Endothelial cell of umbilical vein (primary cell): ENCODE data around the gene TRIM58. TPM values are rescaled to one million over a fixed set of nuclear protein-coding genes. Genes with fewer than 3 reads are reported as not detected.

Source experiments
- BruUV-seq: library from RNA; stranded (reverse); fragments of 400-500 nt; replicated peaks from 2 replicates; lab custom pipeline; 2021; lab: Mats Ljungman, UMichigan
- CTCF ChIA-PET: fragments of 300-600, 350-600 bp; sonication (Branson Sonifier 250); formaldehyde crosslinking; loops from one replicate; lab custom pipeline; 2021; ENCODE audit warnings: antibody characterized with exemption, inconsistent platforms; lab: Charles Lee
- POLR2A ChIA-PET: fragments of 300-600, 350-600 bp; sonication (Branson Sonifier 250); formaldehyde crosslinking; loops from one replicate; lab custom pipeline; 2021; ENCODE audit warnings: antibody characterized with exemption, inconsistent platforms; lab: Charles Lee
- DNase-seq: peaks from one replicate; pipeline ENCODE4 v3.0.0-alpha.2; 2011; ENCODE audit warnings: low read depth, low spot score
- FAIRE-seq: peaks from 2 replicates; lab custom pipeline; 2011; peaks lifted over from hg19 to GRCh38; lab: Jason Lieb, UNC
- H2AFZ ChIP-seq: 2 replicates; pipeline ENCODE4 v1.6.0; 2012; ENCODE audit warnings: low read depth, low read length, control low read depth, inconsistent platforms
- H3K27ac ChIP-seq: 2 replicates; pipeline ENCODE4 v1.5.1; 2011; ENCODE audit warnings: low read depth, mild to moderate bottlenecking, control low read depth, low read length, moderate library complexity; ENCODE audit not compliant: insufficient read depth
- H3K27me3 ChIP-seq, 2 experiments: 2 replicates each; pipeline versions ENCODE4 v1.6.0 to v1.6.1; 2011; ENCODE audit warnings: low read length in 2 of 2, mixed read lengths in 1 of 2; ENCODE audit not compliant: control insufficient read depth in 2 of 2, insufficient read depth in 2 of 2
- H3K36me3 ChIP-seq, 2 experiments: 2 replicates in 1 of 2; 3 replicates in 1 of 2; pipeline ENCODE4 v1.5.1; 2011; ENCODE audit warnings: low read length in 2 of 2, mild to moderate bottlenecking in 1 of 2, moderate library complexity in 1 of 2; ENCODE audit not compliant: control insufficient read depth in 2 of 2, insufficient read depth in 2 of 2; ENCODE audit errors: extremely low read depth in 1 of 2
- H3K4me1 ChIP-seq: 3 replicates; pipeline ENCODE4 v1.5.1; 2011; ENCODE audit warnings: mild to moderate bottlenecking, low read length; ENCODE audit not compliant: control insufficient read depth, insufficient read depth; ENCODE audit errors: extremely low read depth
- H3K4me2 ChIP-seq: 2 replicates; pipeline ENCODE4 v1.6.1; 2011; ENCODE audit warnings: low read length, control low read depth, mixed read lengths; ENCODE audit not compliant: insufficient read depth
- H3K4me3 ChIP-seq, 3 experiments: fragments of 200-600 bp in 1 of 3; sonication (generic), shearing (Covaris generic) in 1 of 3; replicated peaks in 1 of 3; 2 replicates each; pipeline ENCODE4 v1.5.1; 2011 to 2016; ENCODE audit warnings: control low read depth in 3 of 3, low read length in 3 of 3, mild to moderate bottlenecking in 2 of 3, inconsistent platforms in 1 of 3, low read depth in 1 of 3, moderate library complexity in 1 of 3; ENCODE audit not compliant: insufficient read depth in 1 of 3
- H3K79me2 ChIP-seq: 2 replicates; pipeline ENCODE4 v1.6.0; 2012; ENCODE audit warnings: low read length, inconsistent platforms; ENCODE audit not compliant: control insufficient read depth, insufficient read depth
- H3K9ac ChIP-seq: replicated peaks from 2 replicates; pipeline ENCODE3; 2011; ENCODE audit warnings: low read length, control low read depth; ENCODE audit not compliant: insufficient read depth; ENCODE audit errors: extremely low read depth
- H3K9me1 ChIP-seq: replicated peaks from 3 replicates; pipeline ENCODE4 v1.6.0; 2011; ENCODE audit warnings: mild to moderate bottlenecking, low read length; ENCODE audit not compliant: control insufficient read depth, insufficient read depth; ENCODE audit errors: extremely low read depth
- H3K9me3 ChIP-seq: replicated peaks from 2 replicates; pipeline ENCODE4 v1.5.1; 2012; ENCODE audit warnings: low read length, inconsistent platforms; ENCODE audit not compliant: control insufficient read depth, insufficient read depth
- H4K20me1 ChIP-seq: replicated peaks from 2 replicates; pipeline ENCODE3; 2011; ENCODE audit warnings: mild to moderate bottlenecking, low read length; ENCODE audit not compliant: control insufficient read depth, insufficient read depth; ENCODE audit errors: extremely low read depth
- EZH2 ChIP-seq: IDR thresholded peaks from 2 replicates; pipeline ENCODE4 v1.6.1; 2012; ENCODE audit warnings: borderline replicate concordance, low read depth, mild to moderate bottlenecking, moderate library complexity, low read length, inconsistent platforms; ENCODE audit not compliant: severe bottlenecking
- FOS ChIP-seq: IDR thresholded peaks from 2 replicates; pipeline ENCODE4 v1.6.1; 2011; ENCODE audit warnings: mild to moderate bottlenecking, low read length, moderate library complexity, borderline replicate concordance; ENCODE audit not compliant: insufficient read depth
- GATA2 ChIP-seq: IDR thresholded peaks from 2 replicates; pipeline ENCODE4 v1.7.0; 2011; ENCODE audit warnings: low read depth, mild to moderate bottlenecking, moderate library complexity, mixed read lengths, low read length; ENCODE audit not compliant: insufficient read length, insufficient read depth
- JUN ChIP-seq: IDR thresholded peaks from 2 replicates; pipeline ENCODE4 v1.6.1; 2011; ENCODE audit warnings: borderline replicate concordance, low read depth; ENCODE audit not compliant: insufficient read length, insufficient read depth
- MYC ChIP-seq: IDR thresholded peaks from one replicate; pipeline ENCODE4 v1.6.1; 2011; ENCODE audit warnings: mild to moderate bottlenecking, low read depth, low read length
- POLR2A ChIP-seq: IDR thresholded peaks from 2 replicates; pipeline ENCODE4 v1.6.1; 2012; ENCODE audit warnings: low read depth, mild to moderate bottlenecking, control low read depth, low read length
- POLR2AphosphoS5 ChIP-seq: IDR thresholded peaks from 2 replicates; pipeline ENCODE4 v1.6.1; 2012; ENCODE audit warnings: low read depth, mild to moderate bottlenecking, control low read depth, low read length, moderate library complexity; ENCODE audit not compliant: insufficient read depth
- dilution Hi-C: fragments of 300-500 bp; cut with MboI; formaldehyde crosslinking; loops from one replicate; pipeline ENCODE4 v1.15.0; 2019; ENCODE audit warnings: low sequenced_read_pairs; ENCODE audit not compliant: extremely low pct_ligation_motif_present
- intact Hi-C: fragments of 100-400 bp; cut with micrococcal nuclease; formaldehyde crosslinking; loops from one replicate; pipeline ENCODE4 v1.10.0; 2022
- polyA plus RNA-seq, 4 experiments: library from polyadenylated mRNA; depleted of rRNA in 3 of 4; stranded (reverse) in 3 of 4; unstranded in 1 of 4; fragments of >200 nt; gene quantifications; 2 replicates each; pipeline versions ENCODE4 v1.2.1 to v1.2.3, GENCODE V29; 2011 to 2012; ENCODE audit warnings: missing spikeins in 1 of 4
- total RNA-seq: library from RNA; stranded (reverse); gene quantifications from 2 replicates; pipeline ENCODE4 v1.2.3, GENCODE V29; 2021
- TF ChIP-seq, protein P1 (sequence below), 2 donors: IDR thresholded peaks; 1 replicate in 1 of 2; 2 replicates in 1 of 2; pipeline ENCODE4 v1.5.1; 2011; ENCODE audit warnings: low read length in 2 of 2, mild to moderate bottlenecking in 2 of 2, moderate library complexity in 2 of 2, control low read depth in 1 of 2, inconsistent platforms in 1 of 2, low read depth in 1 of 2; ENCODE audit not compliant: insufficient read depth in 1 of 2; ENCODE audit errors: extremely low read depth in 1 of 2
- TF ChIP-seq, protein P2 (sequence below): IDR thresholded peaks from 2 replicates; pipeline ENCODE4 v1.6.1; 2011; ENCODE audit not compliant: insufficient read depth, insufficient read length

The TRIM58 gene
- total and polyA plus RNA-seq, 2 donors (not counting 3 experiments of a cell fraction or from before 2014, with no cell fraction given) = not detected

DNA sequence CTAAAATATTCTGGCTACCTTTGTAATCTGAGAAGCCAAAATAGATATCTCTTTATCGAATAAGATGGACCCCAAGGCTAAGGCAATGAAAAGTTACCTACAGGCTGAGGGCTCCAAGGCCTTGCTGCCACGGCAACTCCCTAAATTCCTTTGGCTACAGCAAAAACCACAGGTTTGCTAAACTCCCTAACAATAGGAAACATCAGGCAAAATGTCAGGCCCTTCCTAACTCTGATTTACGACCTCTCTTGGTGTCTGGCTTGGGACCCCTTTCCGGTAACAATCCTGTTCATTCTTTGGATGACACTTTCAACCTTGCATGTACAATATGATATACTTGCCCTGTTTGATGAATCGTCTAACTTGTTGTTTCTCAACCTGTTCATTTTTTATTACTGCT lies 51.8 kb downstream of the TRIM58 start:
- Histone ChIP-seq H3K79me2 (no peaks in the 10 kb centered on the region), H4K20me1 (no peaks in the 10 kb centered on the region), H2AFZ (no peak overlapping the region), H3K9me1 (no peaks in the 10 kb centered on the region), H3K27me3 (no peaks in the 10 kb centered on the region), H3K4me1 (no peaks in the 10 kb centered on the region), H3K4me2 (no peak overlapping the region), H3K4me3 (no peak overlapping the region), H3K9me3 (peaks cover 4% of the 10 kb centered on the region), H3K36me3 (no peaks in the 10 kb centered on the region), H3K9ac (no peak overlapping the region), H3K27ac (no peak overlapping the region)
- CTCF ChIA-PET = no interaction called here
- no peak for FAIRE-seq
- no peak for DNase-seq
- POLR2A ChIA-PET = no interaction called here
- intact Hi-C loops = no loop called here
- dilution Hi-C loops = no loop called here
- TF ChIP-seq, protein P1, sequence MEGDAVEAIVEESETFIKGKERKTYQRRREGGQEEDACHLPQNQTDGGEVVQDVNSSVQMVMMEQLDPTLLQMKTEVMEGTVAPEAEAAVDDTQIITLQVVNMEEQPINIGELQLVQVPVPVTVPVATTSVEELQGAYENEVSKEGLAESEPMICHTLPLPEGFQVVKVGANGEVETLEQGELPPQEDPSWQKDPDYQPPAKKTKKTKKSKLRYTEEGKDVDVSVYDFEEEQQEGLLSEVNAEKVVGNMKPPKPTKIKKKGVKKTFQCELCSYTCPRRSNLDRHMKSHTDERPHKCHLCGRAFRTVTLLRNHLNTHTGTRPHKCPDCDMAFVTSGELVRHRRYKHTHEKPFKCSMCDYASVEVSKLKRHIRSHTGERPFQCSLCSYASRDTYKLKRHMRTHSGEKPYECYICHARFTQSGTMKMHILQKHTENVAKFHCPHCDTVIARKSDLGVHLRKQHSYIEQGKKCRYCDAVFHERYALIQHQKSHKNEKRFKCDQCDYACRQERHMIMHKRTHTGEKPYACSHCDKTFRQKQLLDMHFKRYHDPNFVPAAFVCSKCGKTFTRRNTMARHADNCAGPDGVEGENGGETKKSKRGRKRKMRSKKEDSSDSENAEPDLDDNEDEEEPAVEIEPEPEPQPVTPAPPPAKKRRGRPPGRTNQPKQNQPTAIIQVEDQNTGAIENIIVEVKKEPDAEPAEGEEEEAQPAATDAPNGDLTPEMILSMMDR (IDR thresholded peaks at IDR 0.05; ENCODE audit: extremely low read depth in 1 of 2, insufficient read depth in 1 of 2, low read depth in 1 of 2, low read length in 2 of 2) = no peak
- no peak for TF ChIP-seq EZH2
- TF ChIP-seq JUN = no peak
- no peak for TF ChIP-seq MYC
- TF ChIP-seq POLR2AphosphoS5 = no peak
- TF ChIP-seq GATA2 = no peak
- TF ChIP-seq FOS = no peak
- no peak for TF ChIP-seq POLR2A
- TF ChIP-seq, protein P2, sequence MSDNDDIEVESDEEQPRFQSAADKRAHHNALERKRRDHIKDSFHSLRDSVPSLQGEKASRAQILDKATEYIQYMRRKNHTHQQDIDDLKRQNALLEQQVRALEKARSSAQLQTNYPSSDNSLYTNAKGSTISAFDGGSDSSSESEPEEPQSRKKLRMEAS = no peak
- no TSS peak for BruUV-seq
